Fibroblast of skin of left quadriceps (primary cell): ENCODE data around the gene EPB42.
"Not testable (repeated sequence)": the region's sequence is repeated elsewhere in the genome, so short reads cannot be mapped to it uniquely, and the experiment has no call there.

Experiments
- DNase-seq, 2 experiments: peaks; one replicate each; pipeline ENCODE4 v3.0.0-alpha.2; 2013; ENCODE audit warnings: low read depth in 2 of 2

Gene EPB42

DNA sequence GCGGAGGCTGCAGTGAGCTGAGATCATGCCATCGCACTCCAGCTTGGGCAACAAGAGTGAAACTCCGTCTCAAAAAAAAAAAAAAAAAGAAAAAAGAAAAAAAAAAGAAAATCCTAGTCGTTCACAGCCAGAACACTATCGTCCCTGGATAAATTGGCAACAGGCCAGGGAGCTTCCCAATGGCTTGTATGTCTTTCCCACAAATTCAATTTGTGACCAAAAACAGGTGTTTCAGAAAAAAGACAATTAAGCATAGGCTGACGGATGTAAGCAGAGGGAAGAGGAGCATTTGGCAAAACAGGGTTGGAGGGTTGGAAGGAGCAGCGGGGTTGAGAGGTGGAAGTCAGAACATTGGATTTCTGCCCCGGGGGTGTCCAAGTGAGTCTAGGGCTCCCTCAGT, 8.5 kb downstream of the EPB42 start:
- no peak for DNase-seq

DNA sequence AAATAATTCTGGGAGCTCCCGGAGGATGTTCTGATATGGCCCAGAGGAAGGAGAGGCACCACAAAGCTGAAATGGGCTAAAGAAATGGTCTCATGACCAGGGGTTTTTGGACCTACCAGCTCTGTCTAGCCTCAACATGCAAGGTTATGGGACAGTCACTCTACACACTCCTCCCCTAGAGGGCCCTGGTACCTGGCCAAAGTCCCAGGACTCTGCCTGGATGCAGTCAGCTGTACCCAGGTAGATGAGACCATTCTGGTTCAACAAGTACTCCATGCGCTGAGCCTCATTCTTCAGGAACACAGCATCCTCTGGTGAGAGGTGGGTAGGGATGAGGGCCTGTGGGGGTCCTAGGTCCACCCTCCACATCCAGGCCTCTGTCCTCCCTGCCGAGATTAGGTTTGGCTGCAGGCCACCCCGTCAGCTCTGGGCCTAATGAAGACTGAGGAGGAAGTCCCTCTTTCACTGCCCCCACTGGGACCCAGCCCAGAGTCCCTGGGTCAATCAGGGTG, 9.5 kb downstream of the EPB42 start:
- DNase-seq, result no peak

DNA sequence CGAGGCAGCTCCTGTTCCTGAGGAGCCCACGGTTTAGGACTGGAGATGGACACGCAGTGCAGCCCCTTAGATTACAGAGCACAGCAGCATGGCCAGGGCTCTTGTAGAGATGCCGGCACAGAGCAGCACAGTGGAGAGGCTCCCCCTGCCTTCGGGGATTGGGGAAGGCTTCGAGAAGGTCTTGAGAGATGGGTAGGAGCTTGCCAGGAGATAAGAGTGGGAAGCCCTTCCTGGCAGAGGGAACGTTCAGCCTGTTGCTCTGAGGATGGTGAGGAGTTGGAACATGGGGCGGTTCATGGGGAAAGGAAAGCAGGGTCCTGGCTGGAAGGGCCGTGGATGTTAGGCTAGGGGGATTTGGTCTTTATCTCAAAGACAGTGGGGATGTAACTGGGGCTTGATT, 10.0 kb downstream of the EPB42 start:
- no peak for DNase-seq

DNA sequence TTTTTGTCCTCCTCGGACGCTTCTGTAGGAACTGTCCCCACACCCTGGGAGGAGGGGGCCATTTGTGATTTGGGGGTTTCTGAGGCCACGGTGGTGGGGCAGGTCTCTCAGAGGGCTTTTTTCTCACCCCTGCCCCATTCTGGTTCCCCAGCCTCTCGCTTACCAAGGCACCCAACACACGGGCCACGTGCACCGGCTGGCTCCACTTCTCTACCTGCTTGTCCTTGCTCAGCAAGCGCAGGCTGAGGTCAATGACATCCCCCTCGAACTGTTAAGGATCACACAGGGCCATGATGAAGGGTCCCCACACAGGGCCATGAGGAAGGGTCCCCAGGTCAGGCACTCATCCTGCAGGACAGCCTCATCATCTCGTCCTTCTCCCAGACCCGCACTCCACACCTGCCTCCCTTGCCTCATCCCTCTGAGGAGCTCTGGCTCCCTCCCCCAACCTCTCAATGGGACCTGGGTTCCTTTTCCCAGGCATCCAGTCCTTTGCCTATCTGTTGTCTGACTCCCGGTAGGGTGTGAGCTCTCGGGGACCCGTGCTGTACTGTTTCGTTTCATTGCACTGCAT, 10.6 kb downstream of the EPB42 start:
- no peak for DNase-seq

DNA sequence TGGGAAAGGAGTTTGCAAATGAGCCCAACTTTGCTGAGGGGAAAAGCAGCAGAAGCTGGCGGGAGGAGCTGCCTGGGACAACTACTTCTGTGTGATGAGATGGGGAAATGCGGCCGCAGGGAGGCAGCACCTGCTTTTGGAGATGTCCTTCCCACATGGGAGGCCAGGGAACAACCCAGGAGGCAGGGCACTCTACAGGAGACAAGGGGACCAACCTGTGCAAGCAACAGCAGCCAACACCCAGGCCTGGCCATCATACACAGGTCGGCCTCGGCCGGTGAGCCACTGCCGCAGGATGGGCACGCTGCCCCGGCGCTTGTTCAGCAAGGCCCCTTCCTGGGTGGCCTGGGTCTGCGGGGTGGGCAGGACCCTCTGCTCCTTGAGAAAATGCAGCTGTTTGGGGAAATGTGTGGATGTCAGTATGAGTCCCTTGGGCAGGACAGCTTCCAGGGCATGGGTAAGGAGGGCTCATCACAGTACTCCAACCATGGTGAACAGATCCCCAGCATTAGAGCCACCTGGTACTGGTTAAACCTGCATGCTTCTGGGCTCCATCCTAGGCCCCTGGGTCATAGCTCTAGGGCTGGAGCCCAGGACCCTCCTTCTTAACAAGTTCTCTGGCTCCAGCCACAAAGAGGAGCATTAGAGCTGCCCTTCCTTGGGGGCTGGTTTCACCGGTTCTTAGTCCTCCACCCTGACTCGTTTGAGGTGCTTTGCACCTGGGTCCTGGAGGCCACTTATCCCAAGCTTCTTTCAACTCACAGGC, 11.6 kb downstream of the EPB42 start:
- no peak for DNase-seq

DNA sequence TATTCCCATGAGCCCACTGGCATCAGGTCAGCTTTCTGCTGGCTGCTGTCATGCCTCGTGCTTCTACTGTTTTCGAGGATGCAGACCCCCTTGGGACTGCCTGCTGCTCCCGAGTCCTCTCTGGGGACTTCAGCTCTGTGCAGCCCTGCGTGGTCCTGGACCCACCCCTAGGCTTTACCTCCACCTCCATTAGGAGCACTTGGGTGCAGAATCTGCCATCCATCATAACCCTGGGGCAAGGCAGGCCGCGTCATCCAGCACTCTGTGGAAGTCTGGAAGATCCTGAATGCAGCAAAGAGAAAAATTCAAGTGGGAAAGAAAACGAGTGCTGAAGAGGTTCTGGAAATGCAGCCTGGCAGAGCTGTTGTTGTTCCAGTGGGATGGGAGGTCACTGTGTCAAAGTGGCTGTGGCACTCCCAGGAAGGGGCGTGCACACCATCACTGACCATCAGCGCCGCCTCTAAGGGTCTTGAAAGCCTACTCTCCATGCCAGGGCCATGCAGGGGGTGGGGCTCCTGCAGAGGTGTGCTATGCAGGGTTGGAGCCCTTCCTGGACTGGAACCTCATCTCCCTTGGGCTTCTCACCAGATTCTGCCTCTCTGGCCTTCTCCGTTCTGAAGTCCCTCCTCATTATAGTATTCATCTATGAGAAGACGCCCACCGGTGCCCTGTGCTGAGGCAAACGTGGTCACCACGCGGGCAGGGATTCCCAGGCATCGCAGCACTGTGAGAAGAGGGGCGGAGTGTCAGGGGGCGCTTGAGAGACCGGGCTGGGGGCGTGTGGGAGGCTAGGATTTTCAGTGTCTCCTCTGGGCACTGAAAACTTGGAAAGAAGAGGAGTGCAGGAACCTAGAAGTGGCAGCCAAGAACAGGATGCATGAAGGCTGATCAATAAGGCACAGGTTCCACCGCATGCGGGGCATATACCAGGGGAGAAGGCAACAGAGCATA, 12.5 kb downstream of the EPB42 start:
- no peak for DNase-seq

DNA sequence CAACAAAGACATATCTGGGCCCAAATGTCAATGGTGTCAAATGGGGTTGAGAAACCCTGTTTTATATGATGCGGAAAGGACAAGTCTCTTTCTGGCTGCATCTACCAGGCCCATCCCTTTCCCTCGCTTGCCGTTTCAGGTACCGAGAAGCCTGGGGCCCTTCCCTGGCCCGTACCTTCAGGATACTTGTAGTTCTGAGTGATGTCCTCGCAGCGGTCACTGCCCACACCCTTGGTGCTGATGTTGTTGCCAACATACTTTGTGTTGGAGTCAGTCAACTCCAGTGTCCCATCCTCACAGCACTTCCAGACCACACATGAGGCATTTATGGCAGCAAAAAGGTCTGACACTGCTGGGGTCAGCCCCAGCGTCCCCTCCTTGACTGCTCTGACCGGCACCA, 13.8 kb downstream of the EPB42 start:
- DNase-seq, result no peak

DNA sequence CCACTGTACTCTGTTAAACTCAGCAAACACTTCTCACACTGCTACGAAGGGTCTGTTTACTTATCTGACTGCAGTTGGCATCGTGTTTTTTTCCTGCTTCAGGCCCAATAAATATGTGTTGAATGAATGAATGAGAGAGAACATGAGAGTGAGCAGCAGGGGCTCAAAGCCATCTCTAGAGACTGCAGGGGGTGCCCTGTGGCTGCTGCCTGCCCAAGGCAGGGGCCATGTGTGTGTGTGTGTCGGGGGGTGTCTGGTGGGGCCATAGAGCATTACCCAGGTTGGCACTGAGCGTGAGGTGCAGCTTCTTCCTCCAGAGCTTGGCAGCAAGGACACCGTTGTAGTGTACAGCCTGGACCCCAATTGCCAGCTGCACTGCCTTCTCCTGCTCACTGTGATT, 14.8 kb downstream of the EPB42 start:
- no peak for DNase-seq

DNA sequence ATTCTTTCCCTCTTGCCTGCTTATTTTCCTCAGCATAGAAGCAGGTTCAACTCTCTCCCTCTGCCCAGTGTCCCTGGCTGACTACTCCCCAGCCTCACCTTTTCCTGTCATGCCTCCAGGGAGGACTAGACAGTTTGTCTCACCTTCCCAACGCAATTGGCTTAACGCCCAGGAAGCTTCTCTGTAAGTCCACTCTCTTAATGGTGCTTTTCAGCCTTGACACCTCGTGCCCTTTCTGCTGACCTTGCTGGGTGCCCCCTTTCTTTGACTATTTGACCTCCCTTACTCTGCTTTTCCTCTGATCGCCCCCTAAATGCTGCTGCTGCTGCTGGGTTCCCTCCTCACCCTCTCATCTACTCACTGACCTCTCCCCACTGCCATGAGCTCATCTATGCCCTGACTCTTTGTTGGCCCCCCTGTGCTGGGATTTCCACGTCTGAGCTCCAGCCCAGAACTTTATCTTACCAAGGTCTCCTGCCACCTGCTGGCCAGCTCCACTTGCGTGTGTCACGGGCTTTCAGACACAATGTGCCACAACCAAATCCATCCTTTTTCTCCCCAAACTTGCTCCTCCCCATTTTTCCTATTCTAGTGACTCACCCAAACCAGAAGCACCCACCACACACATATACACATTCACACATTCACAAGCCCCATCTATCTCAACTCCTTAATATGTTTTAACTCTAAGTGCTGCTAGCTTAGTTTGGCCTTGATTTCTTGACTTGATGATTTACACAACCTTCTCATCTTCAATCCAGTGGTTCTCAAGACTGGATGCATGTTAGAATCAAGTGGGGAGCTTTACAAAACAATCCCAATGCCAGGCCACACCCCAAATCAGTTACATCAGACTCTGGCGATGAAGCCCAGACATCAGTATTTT, 16.6 kb downstream of the EPB42 start:
- peak; percentile 31 to 32 for DNase-seq

DNA sequence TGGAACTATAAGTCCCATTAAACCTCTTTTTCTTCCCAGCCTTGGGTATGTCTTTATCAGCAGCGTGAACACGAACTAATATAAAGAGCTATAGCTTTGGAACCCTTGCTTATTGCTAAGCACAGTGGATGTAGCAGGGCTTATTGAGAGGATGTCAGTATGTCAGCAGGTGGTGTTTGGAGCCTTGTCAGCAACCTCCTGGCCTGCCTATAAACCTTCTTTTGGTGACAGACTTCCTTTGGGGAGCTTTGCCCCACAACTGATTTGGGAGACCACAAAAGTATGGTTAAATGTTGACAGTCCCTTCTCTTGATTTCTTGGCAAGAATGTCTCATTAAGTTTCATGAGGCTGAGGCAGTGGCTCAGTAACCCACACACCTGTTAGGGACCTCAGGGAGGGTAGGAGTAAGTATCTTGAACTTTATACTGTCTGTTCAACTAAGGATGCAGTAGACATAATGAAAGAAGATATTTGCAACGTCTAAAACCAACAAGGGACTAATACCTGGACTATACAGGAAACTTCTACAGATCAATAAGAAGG, 20.8 kb downstream of the EPB42 start:
- DNase-seq, result no peak

DNA sequence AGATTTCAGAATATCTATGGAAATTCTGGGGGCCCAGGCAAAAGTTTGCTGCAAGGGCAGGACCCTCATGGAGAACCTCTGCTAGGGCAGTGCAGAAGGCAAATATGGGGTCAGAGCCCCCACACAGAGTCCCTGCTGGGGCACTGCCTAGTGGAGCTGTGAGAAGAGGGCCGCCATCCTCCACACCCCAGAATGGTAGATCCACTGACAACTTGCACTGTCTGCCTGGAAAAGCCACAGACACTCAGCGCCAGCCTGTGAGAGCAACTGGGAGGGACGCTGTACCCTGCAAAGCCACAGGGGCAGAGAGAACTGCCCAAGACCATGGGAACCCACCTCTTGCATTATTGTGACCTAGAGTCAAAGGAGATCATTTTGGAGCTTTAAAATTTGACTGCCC, 21.8 kb downstream of the EPB42 start:
- no peak for DNase-seq

DNA sequence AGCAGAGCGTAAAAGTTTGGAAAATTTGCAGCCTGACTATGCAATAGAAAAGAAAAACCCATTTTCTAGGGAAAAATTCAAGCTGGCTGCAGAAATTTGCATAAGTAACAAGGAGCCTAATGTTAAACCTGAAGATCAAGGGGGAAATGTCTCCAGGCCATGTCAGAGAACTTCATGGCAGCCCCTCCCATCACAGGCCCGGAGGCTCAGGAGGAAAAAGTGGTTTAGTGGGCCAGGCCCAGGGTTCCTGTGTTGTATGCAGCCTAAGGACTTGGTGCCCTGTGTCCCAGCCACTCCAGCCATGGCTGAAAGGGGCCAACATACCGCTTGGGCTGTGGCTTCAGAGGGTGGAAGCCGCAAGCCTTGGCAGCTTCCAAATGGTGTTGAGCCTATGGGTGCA, 22.3 kb downstream of the EPB42 start:
- DNase-seq, result not testable (repeated sequence)

DNA sequence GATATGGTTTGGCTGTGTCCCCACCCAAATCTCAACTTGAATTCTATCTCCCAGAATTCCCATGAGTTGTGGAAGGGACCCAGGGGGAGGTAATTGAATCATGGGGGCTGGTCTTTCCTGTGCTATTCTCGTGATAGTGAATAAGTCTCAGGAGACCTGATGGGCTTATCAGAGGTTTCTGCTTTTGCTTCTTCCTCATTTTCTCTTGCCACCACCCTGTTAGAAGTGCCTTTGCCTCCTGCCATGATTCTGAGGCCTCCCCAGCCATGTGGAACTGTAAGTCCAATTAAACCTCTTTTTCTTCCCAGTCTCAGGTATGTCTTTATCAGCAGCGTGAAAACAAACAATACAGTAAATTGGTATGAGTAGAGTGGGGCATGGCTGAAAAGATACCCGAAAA, 23.0 kb downstream of the EPB42 start:
- DNase-seq, result not testable (repeated sequence)

DNA sequence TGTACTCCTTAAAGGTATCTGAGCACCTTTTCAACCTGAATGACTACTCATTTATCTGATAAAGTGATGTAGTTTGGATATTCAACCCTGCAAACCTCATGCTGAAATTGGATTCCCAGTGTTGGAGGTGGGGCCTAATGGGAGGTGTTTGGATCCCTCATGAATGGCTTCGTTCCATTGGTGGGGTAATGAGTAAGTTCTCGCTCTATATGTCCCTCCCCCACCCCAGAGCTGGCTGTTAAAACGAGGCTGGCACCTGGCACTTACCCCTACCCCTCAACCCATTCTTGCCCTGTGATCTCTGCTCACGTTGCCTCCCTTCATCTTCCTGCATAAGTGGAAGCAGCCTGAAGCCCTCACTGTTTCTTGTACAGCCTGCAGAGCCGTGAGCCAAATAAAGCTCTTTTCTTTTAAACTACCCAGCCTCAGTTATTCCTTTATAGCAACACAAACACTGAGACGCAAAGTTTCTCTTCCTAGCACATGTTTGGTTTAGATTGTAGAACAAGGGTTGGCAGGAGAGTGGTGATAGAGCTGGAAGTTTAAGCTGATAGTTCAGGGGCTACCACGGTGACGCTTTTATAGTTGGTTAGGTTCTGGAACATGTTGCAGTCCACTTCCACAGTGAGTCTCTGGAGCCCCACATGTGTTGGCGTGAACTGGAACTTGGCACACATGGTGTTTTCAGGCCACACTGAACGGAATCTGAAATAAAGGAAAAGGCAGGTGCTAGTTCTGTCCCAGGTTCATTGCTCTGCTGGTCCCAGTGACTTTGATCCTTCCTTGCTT, 23.9 kb downstream of the EPB42 start:
- no peak for DNase-seq

DNA sequence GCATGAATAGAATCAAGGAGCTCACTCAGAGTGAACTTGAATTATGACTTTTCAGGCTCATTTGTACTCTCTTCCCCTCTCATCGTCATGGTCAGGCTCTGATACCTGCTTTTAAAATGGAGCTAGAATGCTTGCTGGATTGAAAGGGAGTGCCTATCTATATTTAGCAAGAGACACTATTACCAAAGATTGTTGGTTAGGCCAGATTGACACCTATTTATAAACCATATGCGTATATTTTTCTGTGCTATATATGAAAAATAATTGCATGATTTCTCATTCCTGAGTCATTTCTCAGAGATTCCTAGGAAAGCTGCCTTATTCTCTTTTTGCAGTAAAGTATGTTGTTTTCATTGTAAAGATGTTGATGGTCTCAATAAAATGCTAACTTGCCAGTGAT, 26.0 kb downstream of the EPB42 start:
- no peak for DNase-seq

DNA sequence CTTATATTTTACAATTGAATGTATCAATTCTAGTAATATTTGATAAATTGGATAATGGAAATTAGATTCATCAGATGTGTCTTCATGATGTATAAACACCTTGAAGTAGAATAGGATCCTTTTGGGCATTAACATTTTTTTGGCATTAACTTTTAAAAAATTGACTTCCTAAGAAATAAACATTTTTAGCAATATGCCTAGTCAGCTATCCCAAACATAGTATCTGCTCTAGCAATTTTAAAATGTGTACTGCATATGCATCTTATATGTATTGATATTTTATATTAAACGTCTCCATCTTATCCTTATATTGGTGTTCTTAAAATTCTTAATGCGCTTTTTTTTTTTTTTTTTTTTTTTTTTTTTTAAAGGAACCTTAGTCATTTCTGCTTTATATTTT, 27.1 kb downstream of the EPB42 start:
- no peak for DNase-seq

DNA sequence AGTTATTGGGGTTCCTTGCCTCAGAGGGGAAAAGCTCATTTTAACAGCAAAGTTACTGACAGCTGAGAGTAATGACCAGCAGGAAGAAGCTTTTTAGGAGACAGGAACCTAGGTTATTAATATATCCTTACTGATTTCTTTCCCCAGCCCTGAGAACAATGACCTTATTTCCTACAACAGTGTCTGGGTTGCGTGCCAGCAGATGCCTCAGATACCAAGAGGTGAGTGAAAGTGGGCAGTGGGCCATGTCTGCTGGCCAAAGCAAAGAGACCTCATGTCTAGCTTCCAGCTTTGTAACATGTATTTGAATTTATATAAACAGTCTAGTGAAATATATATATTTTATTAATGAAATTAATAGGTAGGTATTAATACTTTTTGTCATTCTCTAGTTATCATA, 30.6 kb downstream of the EPB42 start:
- no peak for DNase-seq

DNA sequence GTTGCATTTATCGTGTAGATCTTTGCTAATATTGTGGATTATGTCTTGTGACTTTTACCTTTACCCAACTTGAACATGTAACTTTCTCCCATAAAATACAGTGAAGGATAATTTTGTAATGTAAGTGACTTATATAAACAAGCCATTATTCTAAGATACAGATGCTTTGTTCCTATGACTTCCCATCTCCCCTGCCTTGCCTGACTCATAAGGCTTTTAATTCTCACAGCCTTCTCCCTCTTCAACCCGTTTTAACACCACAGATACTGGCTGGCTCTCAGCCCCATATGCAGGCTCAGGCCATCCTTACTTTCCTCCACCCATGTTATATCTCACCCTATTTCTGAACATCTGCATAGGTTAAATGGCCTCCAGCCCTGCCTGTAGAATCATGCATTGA, 31.5 kb downstream of the EPB42 start:
- no peak for DNase-seq

DNA sequence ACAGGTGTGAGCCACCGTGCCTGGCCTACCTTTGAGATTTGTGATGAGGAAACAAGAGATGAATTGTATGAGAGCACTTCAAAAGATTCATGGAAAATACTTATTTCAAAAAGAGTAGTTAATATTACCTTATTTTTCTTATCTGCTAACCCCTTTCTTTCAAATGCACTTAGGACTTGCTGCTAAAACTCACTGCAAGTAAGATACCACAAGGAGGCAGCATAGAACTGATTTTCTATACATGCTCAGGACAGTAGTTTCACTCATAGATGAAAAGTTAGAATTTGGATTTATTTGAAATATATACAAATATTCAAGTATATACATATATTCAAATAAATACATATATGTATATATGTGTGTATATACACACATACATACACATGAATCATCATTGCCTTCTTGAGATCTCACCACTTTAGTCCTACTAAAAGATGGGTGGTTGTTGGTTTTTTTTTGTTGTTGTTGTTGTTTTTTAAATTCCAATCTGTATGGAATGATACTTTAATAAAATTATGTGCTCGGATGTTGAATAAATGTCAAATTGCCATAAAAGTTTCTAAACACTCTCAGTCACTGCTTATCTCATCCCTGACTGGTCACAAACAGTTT, 33.2 kb downstream of the EPB42 start:
- no peak for DNase-seq

DNA sequence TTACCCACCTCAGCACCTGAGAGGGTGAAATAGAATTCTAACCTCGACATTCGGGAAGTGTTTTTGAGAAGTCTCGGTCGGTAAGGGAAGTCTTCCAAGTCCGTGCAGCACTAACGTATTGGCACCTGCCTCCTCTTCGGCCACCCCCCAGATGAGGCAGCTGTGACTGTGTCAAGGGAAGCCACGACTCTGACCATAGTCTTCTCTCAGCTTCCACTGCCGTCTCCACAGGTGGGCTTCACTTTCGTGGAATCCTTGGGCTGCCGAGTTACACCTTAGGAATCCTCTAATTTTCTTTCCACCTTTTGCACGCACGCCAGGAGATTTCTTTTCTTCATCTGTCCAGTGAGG, 34.8 kb downstream of the EPB42 start:
- DNase-seq, result no peak
